NB4 (cell line): ENCODE results near the gene EVA1A.

Experiments used
- DNase-seq: peaks from one replicate; pipeline ENCODE4 v3.0.0; 2010; ENCODE audit warnings: low read depth
- H3K4me3 ChIP-seq: one replicate; pipeline ENCODE4 v1.5.1; 2011; ENCODE audit warnings: mild to moderate bottlenecking, low read depth, low read length, moderate library complexity
- CTCF ChIP-seq: IDR thresholded peaks from one replicate; pipeline ENCODE4 v1.5.1; 2012; ENCODE audit warnings: low read depth, low read length
- MAX ChIP-seq: IDR thresholded peaks from 2 replicates; pipeline ENCODE4 v1.6.1; 2011; ENCODE audit warnings: low read depth, low read length
- MYC ChIP-seq: IDR thresholded peaks from 2 replicates; pipeline ENCODE4 v1.6.1; 2011; ENCODE audit warnings: low read depth, low read length
- POLR2A ChIP-seq: IDR thresholded peaks from 2 replicates; pipeline ENCODE4 v1.6.1; 2011; ENCODE audit warnings: mild to moderate bottlenecking; ENCODE audit not compliant: insufficient read length; ENCODE audit errors: extremely low read depth

EVA1A gene

GRCh38 chr2:75524276-75524911 lies 36.3 kb downstream of the EVA1A start:
- no peak for DNase-seq
- TF ChIP-seq POLR2A (no peak), MYC (no peak), CTCF (no peak), MAX (no peak)
- no peak overlapping the region for H3K4me3 ChIP-seq

- no peak overlapping the region for H3K4me3 ChIP-seq
- DNase-seq: no peak
- no peak for TF ChIP-seq POLR2A
- no peak for TF ChIP-seq MYC
- no peak for TF ChIP-seq CTCF
- no peak for TF ChIP-seq MAX
Observed at GRCh38 chr2:75523313-75524275, 37.1 kb downstream of the EVA1A start.

- no peak overlapping the region for H3K4me3 ChIP-seq
- no peak for TF ChIP-seq POLR2A
- no peak for TF ChIP-seq MAX
- TF ChIP-seq CTCF: no peak
- TF ChIP-seq MYC: no peak
- no peak for DNase-seq
Observed at GRCh38 chr2:75522543-75523312, 38.0 kb downstream of the EVA1A start.

- DNase-seq: no peak
- TF ChIP-seq MYC (no peak), MAX (no peak), CTCF (no peak), POLR2A (no peak)
- no peak overlapping the region for H3K4me3 ChIP-seq
Observed at GRCh38 chr2:75521225-75521872, 39.4 kb downstream of the EVA1A start.

DNA sequence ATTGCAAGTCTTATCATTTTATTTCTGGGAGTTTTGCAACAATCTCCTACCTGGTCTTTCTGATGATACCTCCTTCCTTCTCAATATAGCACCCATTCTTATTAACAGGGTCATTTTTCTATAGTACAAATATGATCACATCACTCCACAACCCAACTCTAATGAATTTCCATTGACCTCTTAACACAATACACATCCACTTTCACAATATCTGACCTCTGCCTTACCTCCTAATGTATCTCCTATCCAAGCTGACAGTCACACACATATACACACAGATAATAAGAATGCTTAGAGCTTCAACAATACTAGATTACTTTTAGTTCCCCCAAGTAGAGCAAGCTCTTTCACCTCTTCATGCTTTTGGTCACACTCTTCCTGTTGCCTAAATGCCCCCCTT lies 40.9 kb downstream of the EVA1A start:
- no peak for DNase-seq
- no peak overlapping the region for H3K4me3 ChIP-seq
- TF ChIP-seq CTCF (no peak), MYC (no peak), POLR2A (no peak), MAX (no peak)
